PFSK-1 (cell line): Measurements from ENCODE around the gene NKAIN2.

Experiments
- POLR2AphosphoS5 ChIP-seq: IDR thresholded peaks from 2 replicates; pipeline ENCODE4 v1.6.1; 2012; ENCODE audit warnings: low read depth, mild to moderate bottlenecking, control low read depth, low read length, moderate library complexity
- TAF1 ChIP-seq: IDR thresholded peaks from 2 replicates; pipeline ENCODE4 v1.6.1; 2012; ENCODE audit warnings: low read length, control low read depth, borderline replicate concordance; ENCODE audit not compliant: insufficient read depth

DNA sequence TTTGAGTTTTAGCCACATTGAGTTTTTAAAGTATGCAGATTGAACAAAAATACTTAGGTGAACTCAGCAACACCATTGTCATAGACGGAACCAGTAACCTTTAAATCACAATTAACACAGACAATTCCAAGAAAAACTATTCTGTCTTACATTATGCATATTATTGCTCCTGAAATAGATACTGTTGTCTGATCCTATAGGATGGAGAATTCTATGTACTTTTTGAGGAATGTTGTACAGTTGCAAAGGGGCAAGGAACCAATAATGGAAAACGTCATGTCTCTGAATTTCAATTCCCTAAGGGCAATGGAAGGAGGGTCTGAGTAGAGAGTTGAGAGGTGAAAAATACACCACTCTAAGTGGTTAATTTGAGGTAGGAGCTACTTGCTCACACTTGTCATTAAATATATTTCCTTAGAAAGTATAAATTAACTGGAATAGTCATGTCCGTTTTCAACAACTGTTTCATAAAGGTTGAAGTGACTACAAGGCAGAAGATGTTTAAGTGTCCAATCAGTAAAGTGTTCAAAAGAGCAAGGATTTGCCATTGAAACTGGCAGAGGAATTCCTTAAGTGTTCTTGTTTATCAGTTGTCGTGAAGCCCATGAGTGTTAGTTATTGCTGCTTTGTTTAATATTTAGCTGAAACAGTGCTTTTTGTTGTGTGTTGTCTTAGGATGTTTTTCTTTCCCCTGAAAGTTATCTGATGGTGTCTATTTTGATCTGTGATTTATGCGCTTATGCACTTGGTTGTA, 1.3 kb downstream of the NKAIN2 start:
- TF ChIP-seq POLR2AphosphoS5 (no peak), TAF1 (no peak)
